Neural progenitor cell (in vitro differentiated cells): ENCODE data around the gene CLEC11A.
"Not testable (repeated sequence)": the region's sequence is repeated elsewhere in the genome, so short reads cannot be mapped to it uniquely, and the experiment has no call there.

Experiments
- EZH2phosphoT487 ChIP-seq: fragments of 200-600 bp; sonication (generic); IDR thresholded peaks from 2 replicates; pipeline ENCODE4 v1.6.1; 2017; ENCODE audit warnings: antibody characterized with exemption
- TF ChIP-seq, protein P1 (sequence below): fragments of 200-600 bp; sonication (generic); IDR thresholded peaks from 2 replicates; pipeline ENCODE4 v1.5.1; 2017; ENCODE audit warnings: antibody characterized with exemption, mild to moderate bottlenecking

DNA sequence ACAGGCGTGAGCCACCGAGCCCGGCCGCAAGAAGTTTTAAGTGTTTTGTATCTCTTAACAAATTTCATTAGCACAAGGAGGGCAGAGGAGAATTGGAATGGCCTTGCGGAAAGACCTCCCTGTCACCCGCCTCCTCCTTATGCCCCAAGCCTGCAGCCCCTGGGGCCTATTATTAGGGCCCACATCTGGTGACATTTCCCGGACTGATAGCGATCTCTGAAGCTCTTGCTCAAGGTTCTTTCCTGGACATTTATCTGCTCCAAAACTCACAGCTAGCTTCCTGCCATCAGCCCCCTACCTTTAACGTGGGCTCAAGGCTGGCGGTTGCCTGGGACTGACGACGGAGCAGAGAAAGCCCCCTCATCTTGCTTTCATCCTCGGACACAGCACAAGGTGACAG lies 40.4 kb downstream of the CLEC11A start:
- TF ChIP-seq, protein P1, sequence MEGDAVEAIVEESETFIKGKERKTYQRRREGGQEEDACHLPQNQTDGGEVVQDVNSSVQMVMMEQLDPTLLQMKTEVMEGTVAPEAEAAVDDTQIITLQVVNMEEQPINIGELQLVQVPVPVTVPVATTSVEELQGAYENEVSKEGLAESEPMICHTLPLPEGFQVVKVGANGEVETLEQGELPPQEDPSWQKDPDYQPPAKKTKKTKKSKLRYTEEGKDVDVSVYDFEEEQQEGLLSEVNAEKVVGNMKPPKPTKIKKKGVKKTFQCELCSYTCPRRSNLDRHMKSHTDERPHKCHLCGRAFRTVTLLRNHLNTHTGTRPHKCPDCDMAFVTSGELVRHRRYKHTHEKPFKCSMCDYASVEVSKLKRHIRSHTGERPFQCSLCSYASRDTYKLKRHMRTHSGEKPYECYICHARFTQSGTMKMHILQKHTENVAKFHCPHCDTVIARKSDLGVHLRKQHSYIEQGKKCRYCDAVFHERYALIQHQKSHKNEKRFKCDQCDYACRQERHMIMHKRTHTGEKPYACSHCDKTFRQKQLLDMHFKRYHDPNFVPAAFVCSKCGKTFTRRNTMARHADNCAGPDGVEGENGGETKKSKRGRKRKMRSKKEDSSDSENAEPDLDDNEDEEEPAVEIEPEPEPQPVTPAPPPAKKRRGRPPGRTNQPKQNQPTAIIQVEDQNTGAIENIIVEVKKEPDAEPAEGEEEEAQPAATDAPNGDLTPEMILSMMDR: not testable (repeated sequence)
- not testable (repeated sequence) for TF ChIP-seq EZH2phosphoT487
